Activated CD8-positive, alpha-beta memory T cell treated with anti-CD3 and anti-CD28 coated beads for 48 hours (primary cell): Measurements from ENCODE around the gene WDR20.

Experiments used
- DNase-seq, 3 experiments: peaks; one replicate each; pipeline ENCODE4 v3.0.0-alpha.2; 2020; ENCODE audit warnings: low read depth in 2 of 3, low spot score in 2 of 3

WDR20 gene

GRCh38 chr14:102196039-102196901 lies 56.6 kb downstream of the WDR20 start:
- DNase-seq: no peak

GRCh38 chr14:102196902-102197230 lies 57.2 kb downstream of the WDR20 start:
- no peak for DNase-seq

GRCh38 chr14:102197317-102197853 lies 57.7 kb downstream of the WDR20 start:
- no peak for DNase-seq

GRCh38 chr14:102200690-102201352 lies 61.1 kb downstream of the WDR20 start:
- DNase-seq: no peak

- DNase-seq: no peak
Measured at GRCh38 chr14:102201353-102201738, 61.6 kb downstream of the WDR20 start.

GRCh38 chr14:102201776-102202175 lies 62.1 kb downstream of the WDR20 start:
- DNase-seq: no peak

GRCh38 chr14:102202944-102203343 lies 63.2 kb downstream of the WDR20 start:
- DNase-seq: no peak

GRCh38 chr14:102203382-102203781 lies 63.7 kb downstream of the WDR20 start:
- no peak for DNase-seq

- DNase-seq: no peak
Measured at GRCh38 chr14:102205560-102205959, 65.9 kb downstream of the WDR20 start.

GRCh38 chr14:102206918-102207317 lies 67.2 kb downstream of the WDR20 start:
- DNase-seq: no peak

- no peak for DNase-seq
Measured at GRCh38 chr14:102207831-102208365, 68.2 kb downstream of the WDR20 start.

GRCh38 chr14:102208741-102209140 lies 69.0 kb downstream of the WDR20 start:
- DNase-seq: no peak

- no peak for DNase-seq
Measured at GRCh38 chr14:102209224-102209966, 69.7 kb downstream of the WDR20 start.

GRCh38 chr14:102210421-102211042 lies 70.8 kb downstream of the WDR20 start:
- DNase-seq: no peak

GRCh38 chr14:102211240-102211639 lies 71.5 kb downstream of the WDR20 start:
- DNase-seq: no peak

GRCh38 chr14:102212356-102212755 lies 72.7 kb downstream of the WDR20 start:
- no peak for DNase-seq

- DNase-seq: no peak
Measured at GRCh38 chr14:102212845-102213244, 73.1 kb downstream of the WDR20 start.

GRCh38 chr14:102213470-102213869 lies 73.8 kb downstream of the WDR20 start:
- no peak for DNase-seq

GRCh38 chr14:102213984-102214658 lies 74.4 kb downstream of the WDR20 start:
- DNase-seq: no peak

- DNase-seq: no peak
Measured at GRCh38 chr14:102215071-102215470, 75.4 kb downstream of the WDR20 start.
